SJCRH30 (cell line): ENCODE data around the gene NEU2. TPM values are rescaled to one million over a fixed set of nuclear protein-coding genes. Genes with fewer than 3 reads are reported as not detected.
"Not testable (repeated sequence)": the region's sequence is repeated elsewhere in the genome, so short reads cannot be mapped to it uniquely, and the experiment has no call there.

Experiments
- DNase-seq, 2 experiments: peaks; one replicate each; pipeline ENCODE4 v3.0.0-alpha.2; 2015 to 2020
- H3K27ac ChIP-seq: fragments of 250-450 bp; sonication (Bioruptor Pico); 2 replicates; pipeline ENCODE4 v1.5.1; 2020; ENCODE audit warnings: mild to moderate bottlenecking, moderate library complexity
- H3K27me3 ChIP-seq: fragments of 250-450 bp; sonication (Bioruptor Pico); 2 replicates; pipeline ENCODE4 v1.5.1; 2020; ENCODE audit warnings: mild to moderate bottlenecking, moderate library complexity
- H3K36me3 ChIP-seq: fragments of 250-450 bp; sonication (Bioruptor Pico); 2 replicates; pipeline ENCODE4 v1.5.1; 2020; ENCODE audit warnings: mild to moderate bottlenecking, moderate library complexity
- H3K4me1 ChIP-seq: fragments of 250-450 bp; sonication (Bioruptor Pico); 2 replicates; pipeline ENCODE4 v1.5.1; 2020; ENCODE audit warnings: mild to moderate bottlenecking, moderate library complexity
- H3K4me3 ChIP-seq: fragments of 250-450 bp; sonication (Bioruptor Pico); 2 replicates; pipeline ENCODE4 v1.5.1; 2020; ENCODE audit warnings: mild to moderate bottlenecking, moderate library complexity
- H3K9me3 ChIP-seq: fragments of 250-450 bp; sonication (Bioruptor Pico); replicated peaks from 2 replicates; pipeline ENCODE4 v1.5.1; 2020; ENCODE audit warnings: mild to moderate bottlenecking, moderate library complexity
- total RNA-seq: library from RNA; depleted of rRNA; stranded (reverse); fragments of >200 nt; shearing (Covaris generic); gene quantifications from 2 replicates; pipeline ENCODE4 v1.2.3, GENCODE V29; 2014

Gene NEU2
- total RNA-seq, 1 experiment from 2014 or later, result not detected

- not testable (repeated sequence) for H3K27ac ChIP-seq, H3K4me1 ChIP-seq, H3K4me3 ChIP-seq, H3K36me3 ChIP-seq, H3K9me3 ChIP-seq, H3K27me3 ChIP-seq, DNase-seq
Observed at GRCh38 chr2:233019610-233020009, 12.9 kb upstream of the NEU2 start.

- Histone ChIP-seq H3K27ac (no peak overlapping the region), H3K27me3 (no peaks in the 10 kb centered on the region), H3K4me1 (no peaks in the 10 kb centered on the region), H3K36me3 (no peaks in the 10 kb centered on the region), H3K4me3 (no peak overlapping the region), H3K9me3 (no peaks in the 10 kb centered on the region; the same call in 1 of the 2 replicates)
- no peak for DNase-seq
Observed at GRCh38 chr2:233020454-233020853, 12.0 kb upstream of the NEU2 start.

GRCh38 chr2:233021771-233022170 lies 10.7 kb upstream of the NEU2 start:
- H3K9me3 ChIP-seq, result no peaks in the 10 kb centered on the region; the same call in 1 of the 2 replicates
- no peaks in the 10 kb centered on the region for H3K27me3 ChIP-seq
- no peaks in the 10 kb centered on the region for H3K36me3 ChIP-seq
- H3K4me1 ChIP-seq, result no peaks in the 10 kb centered on the region
- H3K27ac ChIP-seq, result no peak overlapping the region
- H3K4me3 ChIP-seq, result no peak overlapping the region
- DNase-seq, result peak in 1 of 2 experiments; percentile 26

GRCh38 chr2:233022561-233022960 lies 9.9 kb upstream of the NEU2 start:
- H3K36me3 ChIP-seq, result no peaks in the 10 kb centered on the region
- H3K9me3 ChIP-seq, result no peaks in the 10 kb centered on the region; the same call in 1 of the 2 replicates
- no peak overlapping the region for H3K27ac ChIP-seq
- H3K27me3 ChIP-seq, result no peaks in the 10 kb centered on the region
- no peak for DNase-seq
- H3K4me3 ChIP-seq, result no peak overlapping the region
- H3K4me1 ChIP-seq, result no peaks in the 10 kb centered on the region

- Histone ChIP-seq H3K27ac (no peak overlapping the region), H3K36me3 (no peaks in the 10 kb centered on the region), H3K4me1 (no peaks in the 10 kb centered on the region), H3K9me3 (no peaks in the 10 kb centered on the region; the same call in 1 of the 2 replicates), H3K27me3 (no peaks in the 10 kb centered on the region), H3K4me3 (no peak overlapping the region)
- DNase-seq, result no peak
Observed at GRCh38 chr2:233023007-233023760, 9.3 kb upstream of the NEU2 start.

GRCh38 chr2:233023761-233024410 lies 8.6 kb upstream of the NEU2 start:
- no peak overlapping the region for H3K27ac ChIP-seq
- no peak overlapping the region for H3K4me3 ChIP-seq
- no peak for DNase-seq
- H3K4me1 ChIP-seq, result no peaks in the 10 kb centered on the region
- no peaks in the 10 kb centered on the region; the same call in 1 of the 2 replicates for H3K9me3 ChIP-seq
- H3K36me3 ChIP-seq, result no peaks in the 10 kb centered on the region
- no peaks in the 10 kb centered on the region for H3K27me3 ChIP-seq

GRCh38 chr2:233025706-233026105 lies 6.8 kb upstream of the NEU2 start:
- Histone ChIP-seq H3K36me3 (no peaks in the 10 kb centered on the region), H3K27me3 (no peaks in the 10 kb centered on the region), H3K9me3 (no peaks in the 10 kb centered on the region), H3K4me3 (no peak overlapping the region), H3K4me1 (no peaks in the 10 kb centered on the region), H3K27ac (no peak overlapping the region)
- no peak for DNase-seq

- Histone ChIP-seq H3K4me3 (no peak overlapping the region), H3K4me1 (no peaks in the 10 kb centered on the region), H3K27ac (no peak overlapping the region), H3K27me3 (peaks cover under 1% of the 10 kb centered on the region; the same call in 1 of the 2 replicates), H3K9me3 (no peaks in the 10 kb centered on the region), H3K36me3 (no peaks in the 10 kb centered on the region)
- no peak for DNase-seq
Observed at GRCh38 chr2:233026198-233026813, 6.2 kb upstream of the NEU2 start.

- no peaks in the 10 kb centered on the region for H3K36me3 ChIP-seq
- no peaks in the 10 kb centered on the region for H3K4me1 ChIP-seq
- H3K27me3 ChIP-seq, result peaks cover 7% of the 10 kb centered on the region; the same call in 1 of the 2 replicates
- H3K27ac ChIP-seq, result no peak overlapping the region
- H3K9me3 ChIP-seq, result no peaks in the 10 kb centered on the region
- no peak for DNase-seq
- no peak overlapping the region for H3K4me3 ChIP-seq
Observed at GRCh38 chr2:233029321-233029720, 3.2 kb upstream of the NEU2 start.

- no peaks in the 10 kb centered on the region for H3K4me1 ChIP-seq
- H3K36me3 ChIP-seq, result no peaks in the 10 kb centered on the region; the same call in 1 of the 2 replicates
- H3K4me3 ChIP-seq, result no peak overlapping the region
- peaks cover 7% of the 10 kb centered on the region; the same call in 1 of the 2 replicates for H3K27me3 ChIP-seq
- DNase-seq, result no peak
- no peak overlapping the region for H3K27ac ChIP-seq
- H3K9me3 ChIP-seq, result no peaks in the 10 kb centered on the region
Observed at GRCh38 chr2:233031556-233032500, 644 bp upstream of the NEU2 start.

GRCh38 chr2:233033672-233034071 lies 1.2 kb downstream of the NEU2 start:
- Histone ChIP-seq H3K36me3 (no peaks in the 10 kb centered on the region; the same call in 1 of the 2 replicates), H3K4me1 (no peaks in the 10 kb centered on the region), H3K4me3 (no peak overlapping the region), H3K27me3 (peaks cover 7% of the 10 kb centered on the region; the same call in 1 of the 2 replicates), H3K9me3 (no peaks in the 10 kb centered on the region), H3K27ac (no peak overlapping the region)
- no peak for DNase-seq

- Histone ChIP-seq H3K27me3 (peaks cover 7% of the 10 kb centered on the region; the same call in 1 of the 2 replicates), H3K4me1 (no peaks in the 10 kb centered on the region), H3K9me3 (no peaks in the 10 kb centered on the region), H3K4me3 (no peak overlapping the region), H3K36me3 (no peaks in the 10 kb centered on the region; the same call in 1 of the 2 replicates), H3K27ac (no peak overlapping the region)
- no peak for DNase-seq
Observed at GRCh38 chr2:233034091-233034882, 1.8 kb downstream of the NEU2 start.

GRCh38 chr2:233035426-233036161 lies 3.1 kb downstream of the NEU2 start:
- Histone ChIP-seq H3K27ac (no peak overlapping the region), H3K27me3 (peaks cover 7% of the 10 kb centered on the region; the same call in 1 of the 2 replicates), H3K9me3 (no peaks in the 10 kb centered on the region), H3K36me3 (no peaks in the 10 kb centered on the region; the same call in 1 of the 2 replicates), H3K4me3 (no peak overlapping the region), H3K4me1 (no peaks in the 10 kb centered on the region)
- no peak for DNase-seq
